ELR (cell line): ENCODE results near the gene TEX48.

ENCODE experiments used
- DNase-seq: peaks from one replicate; pipeline ENCODE4 v3.0.0-alpha.2; 2015; ENCODE audit warnings: low read depth

Gene TEX48

GRCh38 chr9:114693248-114693855, 11.4 kb upstream of the TEX48 start:
- DNase-seq, result no peak

- DNase-seq, result no peak
These were observed 9.9 kb upstream of the TEX48 start for GRCh38 chr9:114691956-114692295.

GRCh38 chr9:114691046-114691955, 9.3 kb upstream of the TEX48 start:
- DNase-seq, result peak; percentile 98

- no peak for DNase-seq
These were observed 8.3 kb upstream of the TEX48 start for GRCh38 chr9:114690308-114690707.

GRCh38 chr9:114689813-114690212, 7.8 kb upstream of the TEX48 start:
- no peak for DNase-seq

GRCh38 chr9:114688909-114689610, 7.1 kb upstream of the TEX48 start:
- DNase-seq, result no peak

GRCh38 chr9:114688379-114688778, 6.4 kb upstream of the TEX48 start:
- no peak for DNase-seq

- DNase-seq, result peak; percentile 82
These were observed 5.0 kb upstream of the TEX48 start for GRCh38 chr9:114687034-114687433.

- no peak for DNase-seq
These were observed 4.0 kb upstream of the TEX48 start for GRCh38 chr9:114685951-114686350.

- no peak for DNase-seq
These were observed 2.0 kb upstream of the TEX48 start for GRCh38 chr9:114684036-114684435.

GRCh38 chr9:114682846-114683245, 854 bp upstream of the TEX48 start:
- DNase-seq, result no peak

- DNase-seq, result peak; percentile 15
These were observed 1.6 kb downstream of the TEX48 start for GRCh38 chr9:114680259-114681001.

- peak; percentile 35 for DNase-seq
These were observed 3.2 kb downstream of the TEX48 start for GRCh38 chr9:114678795-114679194.

GRCh38 chr9:114678130-114678529, 3.9 kb downstream of the TEX48 start:
- DNase-seq, result no peak

- DNase-seq, result peak; percentile 100
These were observed 4.6 kb downstream of the TEX48 start for GRCh38 chr9:114677418-114677817.

GRCh38 chr9:114676901-114677300, 5.1 kb downstream of the TEX48 start:
- DNase-seq, result no peak

- peak; percentile 24 for DNase-seq
These were observed 7.0 kb downstream of the TEX48 start for GRCh38 chr9:114674798-114675540.

GRCh38 chr9:114674076-114674797, 7.8 kb downstream of the TEX48 start:
- no peak for DNase-seq

GRCh38 chr9:114671605-114672004, 10.4 kb downstream of the TEX48 start:
- DNase-seq, result no peak

- no peak for DNase-seq
These were observed 12.0 kb downstream of the TEX48 start for GRCh38 chr9:114669961-114670360.

GRCh38 chr9:114668146-114668545, 13.8 kb downstream of the TEX48 start:
- DNase-seq, result no peak
